HG02678 (cell line): ENCODE results near the gene MGMT.

ENCODE experiments used
- ATAC-seq: cut with Tn5 transposase; IDR thresholded peaks from one replicate; pipeline ENCODE4 v1.9.1; 2021; ENCODE audit warnings: mild to moderate bottlenecking, moderate library complexity; ENCODE audit not compliant: unreplicated experiment

MGMT gene

GRCh38 chr10:129704786-129705525, 237.9 kb downstream of the MGMT start:
- ATAC-seq, result no peak

- no peak for ATAC-seq
Measured at GRCh38 chr10:129705676-129706075, 238.6 kb downstream of the MGMT start.

GRCh38 chr10:129706081-129706480, 239.0 kb downstream of the MGMT start:
- no peak for ATAC-seq

GRCh38 chr10:129706523-129706922, 239.5 kb downstream of the MGMT start:
- no peak for ATAC-seq

GRCh38 chr10:129707406-129708388, 240.7 kb downstream of the MGMT start:
- no peak for ATAC-seq

- no peak for ATAC-seq
Measured at GRCh38 chr10:129709101-129709500, 242.1 kb downstream of the MGMT start.

GRCh38 chr10:129709627-129710509, 242.8 kb downstream of the MGMT start:
- ATAC-seq, result no peak

GRCh38 chr10:129710510-129710847, 243.4 kb downstream of the MGMT start:
- ATAC-seq, result no peak

- ATAC-seq, result no peak
Measured at GRCh38 chr10:129711291-129711690, 244.2 kb downstream of the MGMT start.

GRCh38 chr10:129712000-129712399, 245.0 kb downstream of the MGMT start:
- ATAC-seq, result no peak

- no peak for ATAC-seq
Measured at GRCh38 chr10:129713659-129714265, 246.7 kb downstream of the MGMT start.

- ATAC-seq, result no peak
Measured at GRCh38 chr10:129715805-129716204, 248.8 kb downstream of the MGMT start.

- ATAC-seq, result no peak
Measured at GRCh38 chr10:129716211-129716681, 249.2 kb downstream of the MGMT start.

- ATAC-seq, result no peak
Measured at GRCh38 chr10:129716881-129717280, 249.8 kb downstream of the MGMT start.

- no peak for ATAC-seq
Measured at GRCh38 chr10:129717816-129718547, 250.9 kb downstream of the MGMT start.

GRCh38 chr10:129718548-129719414, 251.7 kb downstream of the MGMT start:
- ATAC-seq, result no peak

GRCh38 chr10:129719415-129719739, 252.3 kb downstream of the MGMT start:
- no peak for ATAC-seq

GRCh38 chr10:129719889-129720590, 253.0 kb downstream of the MGMT start:
- no peak for ATAC-seq
